ENCODE results near the gene MAGI2. TPM values are rescaled to one million over a fixed set of nuclear protein-coding genes. Genes with fewer than 3 reads are reported as not detected.

The MAGI2 gene
- total and polyA plus RNA-seq, 2 of the 13 experiments (the other 11 are each of a cell fraction or from before 2014, with no cell fraction given), result 1.5 to 3.8 TPM

GRCh38 chr7:78712111-78712510, 741.4 kb downstream of the MAGI2 start:
- Histone ChIP-seq H3K9ac (ENCODE audit: insufficient read depth, low read depth, low read length) (no peak overlapping the region), H3K4me2 (ENCODE audit: low read depth, low read length) (no peak overlapping the region), H3K9me3 (ENCODE audit: low read length) (no peaks in the 10 kb centered on the region), H3K27ac (ENCODE audit: extremely low read length, insufficient read depth, low read length) (no peak overlapping the region), H3K36me3 (replicated peaks in 1 of 2; ENCODE audit: control insufficient read depth in 1 of 2, insufficient read depth in 2 of 2, low read length in 2 of 2) (no peaks in the 10 kb centered on the region), H4K20me1 (ENCODE audit: insufficient read depth, low read length) (no peaks in the 10 kb centered on the region), H2AFZ (ENCODE audit: low read length) (no peak overlapping the region), H3K27me3 (ENCODE audit: control insufficient read depth in 1 of 2, insufficient read depth in 2 of 2, low read length in 2 of 2) (no peaks in the 10 kb centered on the region), H3K4me3 (replicated peaks in 1 of 3; ENCODE audit: insufficient read depth in 1 of 3, low read depth in 2 of 3, low read length in 3 of 3) (no peak overlapping the region), H3K79me2 (ENCODE audit: insufficient read depth, low read length) (no peaks in the 10 kb centered on the region), H3K4me1 (ENCODE audit: insufficient read depth, low read length) (peaks cover 21% of the 10 kb centered on the region)
- TF ChIP-seq ZBTB38 (CRISPR knock-in tag; IDR thresholded peaks at IDR 0.05) (no peak), AKAP8 (CRISPR knock-in tag; IDR thresholded peaks at IDR 0.05) (no peak), ZNF30 (CRISPR knock-in tag; IDR thresholded peaks at IDR 0.05) (no peak), CHCHD3 (CRISPR knock-in tag; IDR thresholded peaks at IDR 0.05) (no peak), ZNF138 (CRISPR knock-in tag; IDR thresholded peaks at IDR 0.05; ENCODE audit: low read depth) (no peak), ZNF292 (CRISPR knock-in tag; IDR thresholded peaks at IDR 0.05; ENCODE audit: borderline replicate concordance, low read depth) (no peak), ZFP90 (CRISPR knock-in tag; IDR thresholded peaks at IDR 0.05; ENCODE audit: borderline replicate concordance) (no peak)
- TF ChIP-seq, protein P1, sequence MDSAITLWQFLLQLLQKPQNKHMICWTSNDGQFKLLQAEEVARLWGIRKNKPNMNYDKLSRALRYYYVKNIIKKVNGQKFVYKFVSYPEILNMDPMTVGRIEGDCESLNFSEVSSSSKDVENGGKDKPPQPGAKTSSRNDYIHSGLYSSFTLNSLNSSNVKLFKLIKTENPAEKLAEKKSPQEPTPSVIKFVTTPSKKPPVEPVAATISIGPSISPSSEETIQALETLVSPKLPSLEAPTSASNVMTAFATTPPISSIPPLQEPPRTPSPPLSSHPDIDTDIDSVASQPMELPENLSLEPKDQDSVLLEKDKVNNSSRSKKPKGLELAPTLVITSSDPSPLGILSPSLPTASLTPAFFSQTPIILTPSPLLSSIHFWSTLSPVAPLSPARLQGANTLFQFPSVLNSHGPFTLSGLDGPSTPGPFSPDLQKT (CRISPR knock-in tag; IDR thresholded peaks at IDR 0.05; ENCODE audit: borderline replicate concordance), result no peak
- DNase-seq (ENCODE audit: low spot score), result no peak
- no peak for ATAC-seq
- no TSS peak for BruUV-seq (replicated peaks)
- no peak for FAIRE-seq
- intact Hi-C loops (cut with micrococcal nuclease; ENCODE audit: unreplicated experiment) (loop anchor here (10.0 kb wide), 1 partner anchor 167 kb away; no protein-coding TSS in a partner anchor), in situ Hi-C loops (cut with HindIII; ENCODE audit: extremely low pct_ligation_motif_present, low pct_unique_long_range_greater_than_20kb) (no loop called here)
- CTCF ChIA-PET (ENCODE audit: low intra/inter-chr PET ratio, low total read pairs), result no interaction called here
- WGBS (ENCODE audit: low lambda C conversion rate), result 67% methylated on average over 3 of the region's 3 CpGs
- POLR2A ChIA-PET, result no interaction called here

DNA sequence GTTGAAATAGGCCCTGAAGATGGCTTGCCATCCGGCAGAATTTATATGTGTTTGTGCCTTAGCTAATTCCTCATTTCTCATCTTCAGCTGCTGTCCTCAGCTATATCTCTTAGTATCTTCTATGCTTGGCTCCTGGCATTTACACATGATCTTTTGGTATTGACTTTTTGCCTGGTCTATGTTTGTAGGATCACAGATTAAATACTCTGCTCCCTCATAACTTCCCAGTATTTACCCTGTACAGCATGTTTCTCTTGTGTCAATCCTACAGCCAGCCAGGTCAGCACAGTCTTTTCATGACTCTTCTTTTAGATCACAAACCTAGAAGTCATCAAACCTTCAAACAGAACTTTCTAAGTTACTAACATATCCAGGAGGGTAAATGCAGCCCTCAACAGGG, 743.8 kb downstream of the MAGI2 start:
- H3K9me3 ChIP-seq (ENCODE audit: low read length), result no peaks in the 10 kb centered on the region
- peak; percentile 41 for DNase-seq (ENCODE audit: low spot score)
- no peak overlapping the region for H3K4me2 ChIP-seq (ENCODE audit: low read depth, low read length)
- WGBS (ENCODE audit: low lambda C conversion rate), result 10% methylated on average over 1 of the region's 1 CpG
- CTCF ChIA-PET (ENCODE audit: low intra/inter-chr PET ratio, low total read pairs), result no interaction called here
- no peak overlapping the region for H3K27ac ChIP-seq (ENCODE audit: extremely low read length, insufficient read depth, low read length)
- no peak overlapping the region for H3K9ac ChIP-seq (ENCODE audit: insufficient read depth, low read depth, low read length)
- H3K4me1 ChIP-seq (ENCODE audit: insufficient read depth, low read length), result peaks cover 16% of the 10 kb centered on the region
- no peak overlapping the region for H2AFZ ChIP-seq (ENCODE audit: low read length)
- intact Hi-C loops (cut with micrococcal nuclease; ENCODE audit: unreplicated experiment), result loop anchor here (10.0 kb wide), 1 partner anchor 165 kb away; no protein-coding TSS in a partner anchor
- no peak for FAIRE-seq
- no peak overlapping the region for H3K4me3 ChIP-seq (replicated peaks in 1 of 3; ENCODE audit: insufficient read depth in 1 of 3, low read depth in 2 of 3, low read length in 3 of 3)
- ATAC-seq, result peak; percentile 96
- BruUV-seq (replicated peaks), result no TSS peak
- H3K36me3 ChIP-seq (replicated peaks in 1 of 2; ENCODE audit: control insufficient read depth in 1 of 2, insufficient read depth in 2 of 2, low read length in 2 of 2), result no peaks in the 10 kb centered on the region
- no peaks in the 10 kb centered on the region for H3K79me2 ChIP-seq (ENCODE audit: insufficient read depth, low read length)
- in situ Hi-C loops (cut with HindIII; ENCODE audit: extremely low pct_ligation_motif_present, low pct_unique_long_range_greater_than_20kb), result no loop called here
- H4K20me1 ChIP-seq (ENCODE audit: insufficient read depth, low read length), result no peaks in the 10 kb centered on the region
- POLR2A ChIA-PET, result no interaction called here
- H3K27me3 ChIP-seq (ENCODE audit: control insufficient read depth in 1 of 2, insufficient read depth in 2 of 2, low read length in 2 of 2), result no peaks in the 10 kb centered on the region
- TF ChIP-seq NR2F2 (IDR thresholded peaks at IDR 0.05; ENCODE audit: borderline replicate concordance, low read depth) (no peak), MZF1 (CRISPR knock-in tag; IDR thresholded peaks at IDR 0.05; ENCODE audit: borderline replicate concordance) (no peak), ZMYM4 (CRISPR knock-in tag; IDR thresholded peaks at IDR 0.05) (no peak), NR2F1 (CRISPR knock-in tag; IDR thresholded peaks at IDR 0.05) (no peak), REL (CRISPR knock-in tag; conservative IDR thresholded peaks at IDR 0.05) (no peak), CBFB (CRISPR knock-in tag; IDR thresholded peaks at IDR 0.05) (no peak), ZNF292 (CRISPR knock-in tag; IDR thresholded peaks at IDR 0.05; ENCODE audit: borderline replicate concordance, low read depth) (no peak)
- TF ChIP-seq, protein P2, sequence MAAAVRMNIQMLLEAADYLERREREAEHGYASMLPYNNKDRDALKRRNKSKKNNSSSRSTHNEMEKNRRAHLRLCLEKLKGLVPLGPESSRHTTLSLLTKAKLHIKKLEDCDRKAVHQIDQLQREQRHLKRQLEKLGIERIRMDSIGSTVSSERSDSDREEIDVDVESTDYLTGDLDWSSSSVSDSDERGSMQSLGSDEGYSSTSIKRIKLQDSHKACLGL (CRISPR knock-in tag; IDR thresholded peaks at IDR 0.05), result no peak
